Measurements from ENCODE around the gene SGK2. TPM values are rescaled to one million over a fixed set of nuclear protein-coding genes. Genes with fewer than 3 reads are reported as not detected.

SGK2 gene
- polyA plus RNA-seq, 1 of the 3 experiments (the other 2 are of a cell fraction) = 0.21 TPM

Other genes starting within 250 kb of the SGK2 start
- 92.6 and 126 TPM in 2 replicates for gene SRSF6, start 101.1 kb upstream of the SGK2 start, polyA plus RNA-seq (2012; rRNA removed)
- gene L3MBTL1, start 51.3 kb upstream of the SGK2 start, polyA plus RNA-seq (2012; rRNA removed) = 8.9 and 14.5 TPM in 2 replicates
- 34.0 and 42.4 TPM in 2 replicates for gene IFT52, start 31.9 kb downstream of the SGK2 start, polyA plus RNA-seq (2012; rRNA removed)
- 7.3 and 9.7 TPM in 2 replicates for gene MYBL2, start 108.1 kb downstream of the SGK2 start, polyA plus RNA-seq (2012; rRNA removed)
- gene GTSF1L, start 168.0 kb downstream of the SGK2 start, polyA plus RNA-seq (2012; rRNA removed) = not detected in 2 replicates